Astrocyte of the cerebellum (primary cell): ENCODE results near the gene CFAP100.
A peak's percentile ranks its signal among the peaks of the same experiment; 100 is the strongest.

ENCODE experiments used
- DNase-seq: peaks from one replicate; pipeline ENCODE4 v3.0.0-alpha.2; 2011; ENCODE audit warnings: low read depth
- H3K4me3 ChIP-seq: 2 replicates; pipeline ENCODE4 v1.5.1; 2011; ENCODE audit warnings: mild to moderate bottlenecking, low read depth, low read length, moderate library complexity
- in situ Hi-C: cut with HindIII; loops from 2 replicates; pipeline ENCODE4 v1.10.0; 2017; ENCODE audit warnings: low sequenced_read_pairs
- TF ChIP-seq, protein P1 (sequence below): IDR thresholded peaks from 2 replicates; pipeline ENCODE4 v1.5.1; 2012; ENCODE audit warnings: low read length, low read depth, moderate library complexity, mild to moderate bottlenecking; ENCODE audit errors: missing control alignments

The CFAP100 gene

DNA sequence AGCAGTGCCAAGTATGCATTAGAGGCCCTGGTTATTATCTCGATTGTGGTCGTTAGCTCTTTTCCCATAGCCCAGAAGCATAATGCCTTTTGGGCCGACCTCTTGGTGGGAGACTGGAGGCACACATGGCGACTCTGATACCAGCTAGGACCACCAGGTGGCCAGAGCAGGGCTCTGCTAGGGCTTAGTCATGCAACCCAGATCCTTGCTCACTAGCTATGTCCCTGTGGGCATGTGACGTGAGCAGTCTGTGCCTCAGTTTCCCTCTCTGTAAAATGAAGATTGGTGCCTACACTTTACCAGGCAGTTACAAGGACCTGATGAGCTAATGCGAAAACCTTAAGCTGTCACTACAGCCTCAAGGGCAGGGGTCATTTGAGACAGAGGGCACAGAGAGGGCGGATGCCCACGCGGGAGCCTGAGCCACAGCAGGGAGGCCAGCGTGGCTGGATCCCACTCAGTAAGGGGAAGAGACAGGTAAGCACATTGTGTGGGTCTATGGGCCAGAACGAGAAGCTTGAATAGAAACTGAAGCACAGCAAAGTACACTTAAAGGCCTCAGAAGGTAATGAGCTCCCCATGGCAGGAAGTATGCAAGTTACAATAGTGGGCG lies 46.3 kb upstream of the CFAP100 start:
- no peak overlapping the region for H3K4me3 ChIP-seq
- in situ Hi-C loops: no loop called here
- TF ChIP-seq, protein P1, sequence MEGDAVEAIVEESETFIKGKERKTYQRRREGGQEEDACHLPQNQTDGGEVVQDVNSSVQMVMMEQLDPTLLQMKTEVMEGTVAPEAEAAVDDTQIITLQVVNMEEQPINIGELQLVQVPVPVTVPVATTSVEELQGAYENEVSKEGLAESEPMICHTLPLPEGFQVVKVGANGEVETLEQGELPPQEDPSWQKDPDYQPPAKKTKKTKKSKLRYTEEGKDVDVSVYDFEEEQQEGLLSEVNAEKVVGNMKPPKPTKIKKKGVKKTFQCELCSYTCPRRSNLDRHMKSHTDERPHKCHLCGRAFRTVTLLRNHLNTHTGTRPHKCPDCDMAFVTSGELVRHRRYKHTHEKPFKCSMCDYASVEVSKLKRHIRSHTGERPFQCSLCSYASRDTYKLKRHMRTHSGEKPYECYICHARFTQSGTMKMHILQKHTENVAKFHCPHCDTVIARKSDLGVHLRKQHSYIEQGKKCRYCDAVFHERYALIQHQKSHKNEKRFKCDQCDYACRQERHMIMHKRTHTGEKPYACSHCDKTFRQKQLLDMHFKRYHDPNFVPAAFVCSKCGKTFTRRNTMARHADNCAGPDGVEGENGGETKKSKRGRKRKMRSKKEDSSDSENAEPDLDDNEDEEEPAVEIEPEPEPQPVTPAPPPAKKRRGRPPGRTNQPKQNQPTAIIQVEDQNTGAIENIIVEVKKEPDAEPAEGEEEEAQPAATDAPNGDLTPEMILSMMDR: peak; percentile 22
- DNase-seq: no peak

DNA sequence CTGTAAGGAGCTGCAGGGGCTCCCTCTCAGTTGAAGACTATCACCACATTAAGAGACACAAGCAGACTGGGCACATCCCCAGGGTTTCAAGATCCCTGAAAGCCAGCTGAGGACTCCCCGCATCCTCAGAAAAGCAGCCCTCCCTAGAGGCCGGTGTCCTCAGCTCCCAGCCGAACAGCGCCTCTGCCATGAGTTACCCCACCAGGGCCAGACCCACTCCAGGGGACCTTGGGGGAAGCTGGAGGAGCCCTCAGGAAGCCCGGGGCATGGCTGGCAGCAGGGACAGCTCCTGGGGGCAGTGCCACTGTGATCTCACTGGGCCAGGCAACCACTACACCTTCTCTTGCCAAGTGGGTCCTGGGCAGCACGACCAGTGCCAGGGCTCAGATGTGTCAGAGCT lies 45.6 kb upstream of the CFAP100 start:
- no peak overlapping the region for H3K4me3 ChIP-seq
- in situ Hi-C loops: no loop called here
- TF ChIP-seq, protein P1: no peak
- no peak for DNase-seq

DNA sequence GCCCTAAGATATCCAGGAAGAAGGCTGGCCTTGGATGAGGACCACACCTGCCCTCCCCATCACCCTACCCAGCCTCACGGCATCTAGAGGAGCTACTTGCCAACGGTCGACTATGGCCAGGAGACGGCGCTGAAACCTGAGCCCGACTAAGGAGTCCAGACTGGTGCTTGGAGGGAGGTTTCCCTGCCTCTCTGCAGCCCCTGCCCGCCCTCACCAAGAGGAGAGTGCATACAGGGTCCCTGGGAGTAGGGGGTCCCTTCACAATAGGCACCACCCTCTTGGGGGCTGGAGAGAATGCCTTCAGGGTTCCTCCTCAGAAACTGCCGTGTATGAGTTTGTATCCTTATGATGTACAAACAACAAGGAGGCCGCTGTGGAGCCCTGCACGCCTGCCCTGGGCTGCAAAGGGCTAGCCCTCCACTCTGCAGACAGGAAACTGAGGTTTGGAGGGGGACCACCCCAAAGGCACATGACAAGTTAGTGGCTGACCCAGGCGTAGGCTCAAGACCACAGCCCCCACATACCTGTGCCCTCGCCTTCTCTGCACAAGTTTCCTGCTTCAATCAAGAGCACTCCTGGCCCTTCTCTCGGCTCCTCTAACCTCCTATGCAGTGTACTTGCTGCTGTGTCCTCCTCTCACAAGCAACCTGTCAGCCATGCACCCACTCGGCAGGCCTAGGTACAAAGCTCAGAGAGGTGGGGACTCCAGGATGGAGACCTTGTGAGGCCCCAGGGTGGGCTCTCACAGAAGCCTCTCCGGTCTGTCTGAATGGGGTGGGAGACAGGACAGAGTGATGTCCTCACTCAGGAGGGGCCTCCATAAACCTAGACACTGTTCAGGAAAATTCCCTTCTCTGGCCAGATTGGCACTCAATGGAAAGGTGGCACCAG lies 44.9 kb upstream of the CFAP100 start:
- TF ChIP-seq, protein P1: peak; percentile 7
- no peak overlapping the region for H3K4me3 ChIP-seq
- in situ Hi-C loops: no loop called here
- DNase-seq: no peak

DNA sequence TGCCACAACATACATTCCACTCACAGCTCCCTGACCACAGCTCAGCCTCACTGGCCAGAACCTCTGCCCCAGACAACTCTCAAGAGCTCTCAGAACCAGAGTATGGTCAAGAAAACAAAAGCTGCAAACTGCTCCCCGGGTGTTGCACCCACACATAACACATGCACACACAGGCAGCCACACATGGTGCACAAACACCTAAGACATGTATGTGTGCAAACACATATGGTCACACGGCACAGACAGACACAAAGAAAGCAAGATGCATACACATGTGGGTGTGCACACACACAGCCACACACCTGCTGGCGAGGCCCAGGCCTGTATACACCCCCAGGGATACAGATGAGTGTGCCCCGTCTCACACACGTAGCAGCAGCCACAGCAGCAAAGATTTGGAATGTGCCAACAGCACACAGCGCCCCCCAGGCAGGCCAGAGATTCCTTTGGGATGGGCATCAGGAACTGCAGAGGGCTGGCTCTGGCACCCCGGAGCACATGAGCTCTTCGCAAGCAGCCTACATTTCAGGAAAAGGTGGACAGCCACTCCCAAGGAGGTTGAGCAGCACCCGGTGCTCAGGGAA lies 44.1 kb upstream of the CFAP100 start:
- TF ChIP-seq, protein P1: no peak
- DNase-seq: no peak

DNA sequence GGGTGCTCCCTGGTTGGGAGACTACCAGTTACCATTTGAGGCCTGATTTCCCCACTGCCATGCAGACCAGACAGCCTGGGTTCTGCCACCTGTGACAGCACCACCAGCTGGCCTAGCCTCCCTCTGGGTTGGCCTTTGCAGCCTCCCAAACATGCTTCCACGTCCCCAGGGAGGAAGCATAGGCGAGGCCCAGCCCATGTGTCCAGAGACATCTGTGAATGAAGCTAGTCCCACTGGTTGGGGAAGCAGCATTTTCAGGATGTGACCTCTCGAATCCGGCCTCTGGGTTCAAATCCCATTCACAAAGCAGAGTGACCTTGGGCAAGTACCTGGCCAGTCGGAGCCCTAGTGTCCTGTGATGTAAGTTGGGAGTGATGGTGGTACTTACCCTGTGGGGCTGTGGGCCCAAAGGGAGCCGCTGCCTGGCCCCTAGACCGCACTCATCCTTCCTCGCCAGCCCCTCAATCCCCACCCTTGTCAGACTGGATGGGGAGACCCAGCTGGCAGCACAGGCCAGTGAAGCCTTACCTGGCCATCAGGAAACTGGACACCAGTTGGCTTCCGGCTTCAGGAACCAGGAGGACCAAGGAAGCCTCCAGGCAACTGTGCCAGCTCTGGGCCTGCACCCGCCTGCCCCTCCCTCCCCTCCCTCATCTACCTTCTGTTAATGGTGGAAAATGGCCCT lies 43.5 kb upstream of the CFAP100 start:
- no peak overlapping the region for H3K4me3 ChIP-seq
- DNase-seq: no peak
- TF ChIP-seq, protein P1: no peak
- in situ Hi-C loops: no loop called here

More for the DNA sequence above, 44.1 kb upstream of the CFAP100 start:
- no peak overlapping the region for H3K4me3 ChIP-seq
- in situ Hi-C loops: no loop called here

DNA sequence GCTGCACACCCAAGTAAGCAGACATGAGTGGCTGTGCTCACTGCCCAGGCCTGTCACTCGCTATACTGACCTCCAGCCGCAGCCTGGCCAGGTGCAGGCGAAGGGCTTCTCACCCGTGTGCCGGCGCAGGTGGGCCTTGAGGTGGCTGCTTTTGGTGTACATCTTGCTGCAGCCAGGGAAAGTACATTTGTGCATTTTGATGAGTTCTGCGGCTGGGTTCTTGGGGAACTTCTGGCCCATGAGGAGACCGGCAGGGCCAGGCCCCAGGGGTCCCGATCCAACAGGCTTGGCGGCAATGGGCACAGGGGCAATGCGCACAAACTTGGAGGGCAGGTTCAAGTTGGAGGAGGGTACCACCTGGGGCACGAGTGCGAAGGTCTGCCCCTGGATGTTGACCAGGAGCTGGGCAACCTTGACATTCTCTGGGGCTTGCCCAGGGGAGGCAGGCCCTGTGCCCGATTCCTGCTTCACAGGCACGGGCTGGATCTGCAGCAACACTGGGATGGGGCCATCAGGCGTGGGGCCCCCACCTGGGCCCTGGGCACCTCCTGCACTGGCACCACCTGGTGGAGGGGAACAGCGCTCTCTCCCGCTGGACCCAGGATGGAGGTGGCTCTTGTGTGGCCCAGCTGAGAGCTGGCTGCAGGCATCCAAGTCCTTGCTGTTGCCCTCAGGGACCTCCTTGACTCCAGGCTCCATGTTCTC lies 42.8 kb upstream of the CFAP100 start:
- DNase-seq: no peak
- no peak overlapping the region for H3K4me3 ChIP-seq
- TF ChIP-seq, protein P1: no peak
- in situ Hi-C loops: no loop called here
